Head of caudate nucleus (tissue), 42 donors: ENCODE results near the gene MSRB1.

ENCODE experiments used
- DNase-seq, 42 donors: peaks; one replicate each; pipeline versions ENCODE4 v3.0.0 to v3.0.0-alpha.2; 2020 to 2021; ENCODE audit warnings: mixed read lengths in 7 of 42
- intact Hi-C: fragments of 100-400 bp; cut with DNase I; formaldehyde crosslinking; loops from one replicate; pipeline ENCODE4 v1.15.0; 2022

MSRB1 gene, protein sequence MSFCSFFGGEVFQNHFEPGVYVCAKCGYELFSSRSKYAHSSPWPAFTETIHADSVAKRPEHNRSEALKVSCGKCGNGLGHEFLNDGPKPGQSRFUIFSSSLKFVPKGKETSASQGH

DNA sequence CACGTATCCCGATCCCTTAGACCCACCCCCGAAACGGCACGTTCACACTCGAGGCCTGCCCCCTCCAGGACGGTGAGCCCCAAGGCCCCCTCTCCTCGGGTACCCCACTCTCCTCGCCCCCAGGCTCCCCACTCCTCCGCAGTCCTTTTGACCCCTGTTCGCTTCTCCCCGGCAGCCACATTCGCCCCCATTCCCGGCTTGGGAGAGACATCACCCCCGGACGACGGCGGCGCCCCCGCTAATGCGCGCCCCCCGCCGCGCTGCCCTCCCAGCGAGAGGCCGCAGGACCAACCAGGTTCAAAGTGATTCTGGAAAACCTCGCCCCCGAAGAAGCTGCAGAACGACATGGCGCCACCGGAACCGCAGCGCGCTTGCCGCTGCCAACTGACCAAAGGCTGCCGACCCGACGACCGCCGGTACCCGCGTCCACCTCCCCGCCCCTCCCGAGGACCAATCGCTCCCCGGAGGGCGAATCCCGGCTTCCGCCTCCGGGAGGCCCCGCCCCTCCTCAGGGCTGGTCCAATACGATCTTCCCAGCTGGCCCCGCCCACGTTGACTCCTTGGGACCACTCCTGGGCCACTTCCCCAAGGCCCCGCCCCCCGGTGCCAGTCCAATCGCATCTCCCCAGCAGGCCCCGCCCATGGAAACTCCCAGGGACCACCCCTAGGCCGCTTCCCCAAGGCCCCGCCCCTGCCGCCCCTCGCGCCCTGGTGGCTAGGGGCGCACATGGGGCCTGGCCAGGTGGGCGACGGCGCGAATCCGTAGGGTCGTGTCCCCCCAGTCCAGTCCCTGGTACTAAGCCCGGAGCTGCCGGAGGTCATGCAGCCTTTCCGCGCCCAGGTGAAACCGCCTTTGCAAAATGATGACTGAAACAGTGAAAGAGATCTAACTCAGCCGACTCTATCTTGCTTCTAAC is at the start of gene MSRB1:
MSRB1 (minus strand) TSS at position 390 of the 917 bp plus-strand sequence; CDS start at position 347, 43 bp downstream.
- intact Hi-C loops, result no loop called here
- peak; percentile 98 to 100 (median 100) for DNase-seq

DNA sequence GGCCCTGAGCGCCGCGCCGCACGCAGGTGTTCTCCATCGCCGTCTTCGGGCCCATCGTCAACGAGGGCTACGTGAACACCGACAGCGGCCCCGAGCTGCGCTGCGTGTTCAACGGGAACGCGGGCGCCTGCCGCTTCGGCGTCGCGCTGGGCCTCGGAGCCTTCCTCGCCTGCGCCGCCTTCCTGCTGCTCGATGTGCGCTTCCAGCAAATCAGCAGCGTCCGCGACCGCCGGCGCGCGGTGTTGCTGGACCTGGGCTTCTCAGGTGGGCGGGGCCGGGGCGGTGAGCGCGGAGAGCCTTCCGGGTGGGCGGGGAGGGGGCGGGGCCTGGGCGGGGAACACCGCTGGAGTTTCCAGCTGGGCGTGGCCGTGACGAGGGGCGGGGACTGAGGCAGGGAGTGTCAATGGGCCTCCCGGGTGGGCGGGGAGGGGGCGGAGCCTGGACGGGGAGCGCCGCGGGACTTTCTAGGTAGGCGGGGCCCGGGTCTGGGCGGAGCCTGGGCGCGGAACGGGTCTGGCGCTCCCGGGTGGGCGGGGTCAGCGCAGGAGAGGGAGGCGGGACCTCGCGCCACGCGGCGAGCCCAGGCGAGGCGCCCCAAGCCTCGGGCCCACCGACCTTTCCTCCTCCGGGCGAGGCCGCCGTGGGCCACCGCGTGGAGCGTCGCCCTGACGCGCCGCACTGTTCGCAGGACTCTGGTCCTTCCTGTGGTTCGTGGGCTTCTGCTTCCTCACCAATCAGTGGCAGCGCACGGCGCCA is 49.1 kb upstream of the MSRB1 start:
- intact Hi-C loops, result no loop called here
- DNase-seq, result peak; percentile 70 to 94 (median 86)

DNA sequence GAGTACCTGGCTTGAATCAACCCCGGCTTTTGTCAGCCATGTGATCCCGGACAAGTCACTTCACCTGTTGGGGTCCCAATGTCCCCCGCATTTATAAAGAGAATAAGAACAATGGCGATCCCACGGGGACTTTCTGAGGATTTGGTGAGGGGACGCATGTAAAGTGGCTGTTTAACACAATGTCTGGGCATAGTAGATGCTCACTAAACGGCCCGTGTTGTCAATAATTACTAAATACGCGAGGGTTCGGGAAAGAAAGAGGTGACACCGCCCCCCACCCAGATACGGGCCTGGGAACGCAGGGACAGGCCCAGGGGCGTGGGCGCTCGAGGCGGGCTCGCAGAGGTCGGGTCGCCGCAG is 48.6 kb upstream of the MSRB1 start:
- DNase-seq, result no peak
- intact Hi-C loops, result no loop called here

DNA sequence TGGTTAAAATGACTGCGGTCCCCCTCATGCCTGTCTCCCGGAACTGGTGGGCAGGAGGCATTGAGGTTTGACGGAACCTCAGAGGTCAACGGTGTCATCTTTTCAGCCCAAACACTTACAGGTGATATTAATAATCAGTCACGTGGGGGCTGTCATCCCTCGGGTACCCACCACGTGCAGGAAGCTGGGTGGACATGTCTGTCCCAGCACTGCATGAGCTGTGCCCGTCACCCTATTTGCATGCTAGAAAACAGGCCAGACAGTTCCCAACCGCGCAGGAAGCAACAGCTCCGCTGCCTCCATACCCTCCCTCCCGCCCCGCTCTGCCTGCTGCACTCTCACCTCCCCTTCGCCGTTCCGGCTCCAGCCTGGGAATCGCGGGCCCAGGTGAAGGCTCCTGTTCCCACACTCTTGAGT is 48.1 kb upstream of the MSRB1 start:
- DNase-seq, result peak in 3 of 42 donors; percentile 13 to 48 (median 30)
- intact Hi-C loops, result no loop called here

DNA sequence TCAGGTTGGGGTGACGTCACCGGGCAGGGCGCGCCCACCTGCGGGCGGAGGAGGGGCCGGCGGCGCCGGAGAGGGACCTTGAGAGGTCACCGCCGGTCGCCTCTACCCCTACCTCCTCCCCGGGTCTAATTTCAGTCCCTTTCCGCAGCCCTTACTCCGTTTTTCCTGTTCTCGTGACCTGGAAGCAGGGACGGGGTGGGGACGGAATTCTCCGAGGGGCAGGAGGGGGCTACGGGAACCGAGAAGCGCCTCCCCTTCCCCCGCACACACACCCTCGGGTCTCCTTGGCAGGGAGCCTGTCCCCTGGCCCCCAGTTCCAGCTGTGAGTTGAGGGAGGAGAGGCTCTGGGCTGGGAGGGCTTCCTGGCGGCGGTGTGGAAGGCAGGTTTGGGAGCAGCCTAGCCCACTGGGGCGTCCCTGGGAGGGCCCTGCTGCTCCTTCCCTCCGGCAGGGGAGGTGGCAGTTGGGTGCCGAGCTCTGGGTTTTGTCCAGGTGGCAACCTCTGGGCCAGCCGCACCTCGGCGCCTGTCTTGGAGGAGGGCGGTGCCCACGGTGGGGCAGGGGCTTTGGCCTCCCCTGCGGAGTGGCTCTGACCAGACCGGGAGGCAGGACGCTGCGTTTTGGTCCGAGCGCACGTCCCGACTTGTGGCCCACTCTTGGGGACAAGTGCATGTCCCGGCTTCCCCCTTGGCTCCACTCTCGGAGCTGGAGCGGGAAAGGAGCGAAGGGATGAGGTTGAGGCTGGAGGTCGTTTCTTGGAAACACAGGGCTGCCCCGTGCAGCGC is 47.5 kb upstream of the MSRB1 start:
- peak in 10 of 42 donors; percentile 24 to 65 (median 46) for DNase-seq
- intact Hi-C loops, result no loop called here

DNA sequence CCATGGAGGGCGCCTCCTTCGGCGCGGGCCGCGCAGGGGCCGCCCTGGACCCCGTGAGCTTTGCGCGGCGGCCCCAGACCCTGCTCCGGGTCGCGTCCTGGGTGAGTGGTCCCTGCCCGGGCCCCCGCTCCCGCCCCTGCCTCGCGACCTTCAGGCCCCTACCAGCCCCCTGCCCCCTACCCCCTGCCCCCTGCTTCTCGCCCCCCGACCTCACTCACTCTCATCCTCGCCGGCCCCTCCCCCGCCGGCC is 47.0 kb upstream of the MSRB1 start:
- intact Hi-C loops, result no loop called here
- DNase-seq, result no peak

DNA sequence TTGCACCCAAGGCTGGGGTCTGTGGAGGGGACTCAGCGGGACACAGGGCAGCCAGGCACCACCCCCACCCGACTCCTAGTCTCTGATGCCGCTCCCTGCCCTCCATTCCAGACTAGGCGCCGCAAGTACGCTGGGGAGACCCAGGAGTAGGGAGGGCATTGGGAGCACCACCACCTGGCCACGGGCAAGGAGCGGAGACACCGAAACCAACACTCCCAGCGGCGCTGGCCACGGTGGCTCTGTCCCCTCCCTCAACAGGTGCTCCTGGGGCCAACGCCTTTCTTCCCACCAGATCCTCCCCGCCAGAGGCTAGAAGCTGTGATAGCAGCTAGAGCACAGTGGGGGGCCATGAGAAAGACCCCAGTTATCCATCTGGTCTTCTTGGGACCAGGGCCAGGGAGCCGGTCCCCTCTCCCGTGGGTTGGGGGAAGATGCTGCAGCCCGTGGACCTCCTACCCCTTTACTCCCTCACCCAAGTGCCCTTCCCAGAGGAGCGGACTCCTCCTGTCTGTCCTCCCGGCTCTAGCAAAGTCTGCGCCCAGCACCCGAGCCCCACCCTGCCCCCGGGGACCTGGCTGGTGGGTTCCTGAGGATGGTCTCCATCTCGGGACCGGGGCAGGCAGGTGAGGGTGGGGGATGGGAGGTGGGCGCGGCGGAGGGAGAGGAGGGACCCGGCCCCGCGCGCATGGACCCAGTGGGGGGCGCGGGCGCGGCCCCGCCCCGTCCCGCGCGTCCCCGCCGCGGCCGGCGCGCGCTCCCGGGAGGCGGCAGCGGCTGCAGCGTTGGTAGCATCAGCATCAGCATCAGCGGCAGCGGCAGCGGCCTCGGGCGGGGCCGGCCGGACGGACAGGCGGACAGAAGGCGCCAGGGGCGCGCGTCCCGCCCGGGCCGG is 46.5 kb upstream of the MSRB1 start, which contains the start of gene SYNGR3:
SYNGR3 (plus strand) TSS at position 762 of the 892 bp plus-strand sequence. CDS start 133 bp downstream, outside the sequence.
- intact Hi-C loops, result no loop called here
- peak in 2 of 42 donors; percentile 32 to 37 for DNase-seq

DNA sequence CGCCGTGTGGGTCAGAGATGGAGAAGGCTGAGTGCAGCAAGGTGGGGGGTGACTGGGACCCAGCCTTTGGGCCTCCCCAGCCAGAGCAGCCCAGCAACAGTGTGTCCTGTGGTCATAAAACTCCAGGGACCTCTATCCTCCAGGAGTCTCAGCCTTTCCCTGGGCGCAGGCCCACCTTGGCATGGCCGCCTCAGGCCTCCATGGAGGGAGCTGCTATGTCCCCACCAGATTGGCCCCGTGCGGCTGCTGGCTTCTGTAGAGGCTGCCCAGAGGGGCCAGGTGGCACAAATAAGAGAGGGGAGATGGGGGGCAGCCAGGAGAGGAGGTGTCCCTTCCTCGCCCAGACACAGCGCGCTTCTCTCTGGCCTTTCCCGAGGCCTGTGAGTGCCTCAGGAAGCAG is 44.2 kb upstream of the MSRB1 start:
- no peak for DNase-seq
- intact Hi-C loops, result no loop called here

DNA sequence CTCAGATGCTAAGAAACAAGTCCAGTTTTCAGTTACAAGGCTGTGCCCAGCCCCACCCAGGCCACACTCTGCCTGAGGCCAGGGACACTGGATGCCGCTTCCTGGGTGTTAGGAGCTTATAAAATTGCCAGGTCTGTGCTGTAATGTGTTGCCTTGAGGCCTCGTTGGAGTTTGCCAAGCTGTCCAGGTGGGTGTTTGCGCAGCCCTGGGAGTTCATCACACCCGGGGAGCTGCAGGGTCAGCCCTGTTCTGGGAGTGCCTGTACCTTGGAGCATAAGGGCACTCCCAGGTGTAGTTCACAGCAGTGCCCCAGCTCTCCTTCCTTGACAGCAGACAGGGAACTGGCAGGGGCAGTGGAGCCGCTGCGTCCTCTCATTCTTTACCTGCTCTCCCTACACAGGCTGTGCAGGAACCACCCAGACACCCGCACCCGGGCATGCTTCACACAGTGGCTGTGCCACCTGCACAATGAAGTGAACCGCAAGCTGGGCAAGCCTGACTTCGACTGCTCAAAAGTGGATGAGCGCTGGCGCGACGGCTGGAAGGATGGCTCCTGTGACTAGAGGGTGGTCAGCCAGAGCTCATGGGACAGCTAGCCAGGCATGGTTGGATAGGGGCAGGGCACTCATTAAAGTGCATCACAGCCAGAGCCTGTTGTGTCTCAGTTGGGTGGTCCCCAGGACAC is 42.6 kb upstream of the MSRB1 start:
- intact Hi-C loops, result no loop called here
- DNase-seq, result no peak

DNA sequence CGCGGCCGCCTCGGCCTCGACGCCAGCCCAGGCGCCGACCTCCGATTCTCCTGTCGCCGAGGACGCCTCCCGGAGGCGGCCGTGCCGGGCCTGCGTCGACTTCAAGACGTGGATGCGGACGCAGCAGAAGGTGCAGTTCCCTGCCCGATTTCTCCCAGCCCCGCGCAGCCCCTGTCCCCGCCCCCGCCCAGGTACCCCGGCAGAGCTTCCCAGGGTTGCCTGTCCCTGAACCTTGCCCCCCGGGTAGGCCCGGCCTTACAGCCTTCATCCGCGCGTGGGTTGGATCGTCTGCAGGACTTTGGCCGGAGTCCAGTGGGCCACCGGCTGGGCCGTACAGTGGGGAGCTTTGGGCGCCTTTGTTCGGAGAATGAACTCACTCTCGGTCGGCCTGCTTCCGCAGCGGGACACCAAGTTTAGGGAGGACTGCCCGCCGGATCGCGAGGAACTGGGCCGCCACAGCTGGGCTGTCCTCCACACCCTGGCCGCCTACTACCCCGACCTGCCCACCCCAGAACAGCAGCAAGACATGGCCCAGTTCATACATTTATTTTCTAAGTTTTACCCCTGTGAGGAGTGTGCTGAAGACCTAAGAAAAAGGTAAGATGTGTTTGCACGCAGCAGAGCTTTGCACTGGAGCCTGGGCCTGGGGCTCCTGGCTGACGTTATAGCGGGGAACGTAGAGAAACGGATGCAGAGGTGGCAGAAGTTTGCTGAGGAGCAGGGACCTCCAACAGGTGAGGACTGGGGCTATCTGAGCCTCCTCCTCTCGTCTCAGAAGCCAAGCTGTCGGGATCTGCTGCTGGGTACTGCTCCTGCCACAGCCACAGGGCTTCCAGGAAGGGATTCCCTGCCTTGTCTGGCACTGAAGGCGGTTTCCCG is 41.6 kb upstream of the MSRB1 start:
- intact Hi-C loops, result no loop called here
- peak in 6 of 42 donors; percentile 25 to 51 (median 42) for DNase-seq

DNA sequence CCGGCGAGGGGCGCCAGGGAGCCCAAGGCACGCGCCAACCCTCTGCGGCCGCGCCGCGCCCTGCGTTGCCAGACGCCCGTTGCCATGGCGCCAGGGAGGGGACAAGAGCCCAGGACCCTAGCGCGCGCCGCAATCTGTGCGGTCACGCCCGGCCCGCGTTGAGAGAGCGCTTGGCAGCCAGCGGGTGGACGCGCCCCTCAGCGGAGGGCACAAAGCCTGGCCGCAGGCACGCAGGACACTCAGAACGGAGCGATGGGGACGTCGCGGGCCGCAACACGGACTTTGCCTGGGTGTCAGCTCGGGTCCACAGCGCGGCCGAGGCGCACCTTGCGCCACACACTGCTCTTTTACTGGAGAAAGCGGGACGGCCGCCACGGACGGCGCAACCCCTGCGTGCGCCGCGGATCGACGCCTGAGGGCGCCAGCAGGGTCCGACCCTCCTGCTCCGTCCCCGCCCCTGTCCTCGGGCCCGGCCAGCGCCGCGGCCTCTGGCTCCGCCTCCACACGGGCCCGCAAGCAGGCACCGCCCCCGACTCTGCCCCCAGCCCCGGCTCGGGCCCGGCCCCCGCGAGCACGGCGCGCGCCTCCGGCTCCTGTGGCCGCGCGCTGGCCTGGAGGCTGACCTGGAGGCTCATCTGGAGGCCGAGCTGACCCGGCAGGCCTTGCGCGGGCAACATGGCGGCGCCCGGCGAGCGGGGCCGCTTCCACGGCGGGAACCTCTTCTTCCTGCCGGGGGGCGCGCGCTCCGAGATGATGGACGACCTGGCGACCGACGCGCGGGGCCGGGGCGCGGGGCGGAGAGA is 40.7 kb upstream of the MSRB1 start, which contains the start of gene GFER:
GFER (plus strand) TSS at position 650 of the 803 bp plus-strand sequence; CDS start at position 676, 26 bp downstream.
- peak; percentile 63 to 95 (median 88) for DNase-seq
- intact Hi-C loops, result no loop called here

DNA sequence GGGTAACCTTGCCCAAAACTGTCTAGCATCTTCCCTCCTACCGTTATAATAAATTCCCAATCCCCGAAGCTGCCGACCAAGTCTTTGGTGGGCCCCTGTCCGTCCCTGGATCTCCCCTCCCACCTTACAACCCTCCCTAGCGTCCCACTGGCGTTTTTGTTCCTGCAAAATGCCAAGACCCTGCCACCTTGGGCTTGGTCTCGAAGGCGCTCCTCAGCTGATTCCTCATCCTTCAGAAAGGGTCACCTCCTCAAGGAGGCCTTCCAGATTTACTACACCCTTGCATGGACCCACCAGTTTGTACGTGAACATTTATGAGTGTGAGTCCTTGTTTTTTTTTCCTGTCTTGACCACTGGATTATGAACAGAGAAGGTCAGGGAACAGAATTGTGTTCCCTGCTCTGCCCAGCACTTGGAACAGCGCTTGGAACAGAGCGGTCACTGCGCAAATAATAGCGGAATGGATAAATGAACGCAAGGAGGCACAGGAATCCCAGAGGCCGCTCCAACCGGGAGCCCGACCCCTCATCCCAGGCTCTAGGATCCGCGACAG is 40.1 kb upstream of the MSRB1 start:
- no peak for DNase-seq
- intact Hi-C loops, result no loop called here

DNA sequence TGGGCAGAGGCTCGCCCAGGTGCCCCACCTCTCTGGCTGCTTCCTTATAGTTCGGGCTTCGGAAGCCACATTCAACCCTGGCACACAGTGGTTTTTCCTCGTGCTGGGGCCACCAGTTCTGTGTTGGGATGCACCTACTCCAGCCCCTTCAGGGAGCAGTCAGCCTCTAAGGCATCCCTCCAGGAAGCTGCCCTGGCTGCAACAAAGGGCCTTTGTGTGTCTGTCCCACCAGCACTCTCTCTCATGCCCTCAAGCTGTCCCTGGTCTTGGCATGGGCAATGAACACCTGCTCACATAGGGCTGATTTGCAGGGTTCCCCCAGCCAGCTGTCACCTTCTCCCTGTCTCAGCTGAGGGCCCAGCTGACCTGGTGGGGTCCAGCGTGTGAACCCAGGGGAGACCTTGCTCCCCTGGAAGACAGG is 39.0 kb upstream of the MSRB1 start:
- intact Hi-C loops, result no loop called here
- DNase-seq, result peak in 22 of 42 donors; percentile 7 to 71 (median 50)

DNA sequence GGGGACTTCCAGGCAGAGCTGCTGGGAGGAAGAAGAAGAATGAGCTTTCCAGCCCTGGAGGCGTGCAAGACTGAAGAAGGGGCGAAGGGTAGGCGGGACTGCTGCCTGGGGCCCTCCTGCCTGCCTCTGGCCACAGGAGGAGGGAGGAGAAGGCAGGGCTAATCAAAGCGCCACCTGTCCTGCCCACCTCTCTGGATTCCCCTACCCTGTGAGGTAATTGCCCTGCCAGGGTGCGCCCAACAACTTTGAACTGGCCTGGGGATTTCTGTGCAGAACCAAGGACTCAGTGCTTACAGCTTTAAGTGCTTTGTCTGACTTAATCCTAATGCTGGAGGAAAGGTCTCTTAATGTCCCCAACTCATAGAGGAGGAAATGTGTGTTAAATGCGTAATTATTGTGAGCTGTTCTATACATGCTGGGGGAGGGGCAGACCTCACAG is 38.4 kb upstream of the MSRB1 start, which contains the start of gene NOXO1:
NOXO1 (minus strand) TSS at position 72 of the 439 bp plus-strand sequence. CDS start 290 bp downstream, outside the sequence.
- intact Hi-C loops, result no loop called here
- DNase-seq, result no peak

DNA sequence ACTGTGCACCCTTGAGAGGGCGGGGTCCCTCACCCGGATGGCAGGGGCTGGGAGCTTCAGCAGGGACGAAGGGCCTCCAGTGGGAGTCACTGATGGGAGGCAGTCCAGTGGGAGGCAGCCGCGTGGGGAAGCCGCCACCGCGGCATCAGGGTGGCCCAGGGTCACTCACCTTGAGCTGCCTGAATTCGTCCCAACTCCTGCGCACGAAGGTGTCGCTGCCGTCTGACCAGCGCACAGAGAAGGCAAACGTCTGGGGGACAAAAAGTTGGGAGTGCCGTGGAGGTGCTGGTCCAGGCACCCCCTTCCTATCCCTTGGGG is 37.7 kb upstream of the MSRB1 start:
- intact Hi-C loops, result no loop called here

More for the DNA sequence above, 37.7 kb upstream of the MSRB1 start:
- DNase-seq, result no peak
